ENCODE results near the gene SLC39A6.

The SLC39A6 gene

GRCh38 chr18:36064027-36064808 lies 64.9 kb downstream of the SLC39A6 start:
- no peak for TF ChIP-seq JUND (IDR thresholded peaks at IDR 0.05; ENCODE audit: low read depth)
- in situ Hi-C loops (cut with HindIII; ENCODE audit: low pct_unique_long_range_greater_than_20kb, low sequenced_read_pairs) = no loop called here
- DNase-seq (ENCODE audit: low read depth in 1 of 2, low spot score in 1 of 2) = no peak

- no peak for TF ChIP-seq JUND (IDR thresholded peaks at IDR 0.05; ENCODE audit: low read depth)
- in situ Hi-C loops (cut with HindIII; ENCODE audit: low pct_unique_long_range_greater_than_20kb, low sequenced_read_pairs) = no loop called here
- no peak for DNase-seq (ENCODE audit: low read depth in 1 of 2, low spot score in 1 of 2)
Measured at GRCh38 chr18:36058674-36059073, 70.5 kb downstream of the SLC39A6 start.
